Measurements from ENCODE around the gene PTPN7.

PTPN7 gene

GRCh38 chr1:202107801-202108731 lies 52.3 kb downstream of the PTPN7 start:
- Histone ChIP-seq H3K36me3 (ENCODE audit: control insufficient read depth, insufficient read depth, low read length) (no peaks in the 10 kb centered on the region), H3K4me1 (ENCODE audit: control insufficient read depth, insufficient read depth, low read length, poor library complexity, severe bottlenecking) (no peaks in the 10 kb centered on the region), H3K27ac (ENCODE audit: insufficient read depth, low read length, poor library complexity, severe bottlenecking) (no peak overlapping the region), H3K4me3 (ENCODE audit: insufficient read depth, low read depth, low read length, poor library complexity, severe bottlenecking) (no peak overlapping the region), H3K27me3 (replicated peaks; ENCODE audit: control insufficient read depth, insufficient read depth, low read length, poor library complexity, severe bottlenecking) (no peaks in the 10 kb centered on the region), H3K9me3 (ENCODE audit: control insufficient read depth, low read length) (no peaks in the 10 kb centered on the region)
- DNase-seq = no peak

GRCh38 chr1:202107321-202107761 lies 53.1 kb downstream of the PTPN7 start:
- DNase-seq = no peak
- H3K4me1 ChIP-seq (ENCODE audit: control insufficient read depth, insufficient read depth, low read length, poor library complexity, severe bottlenecking) = no peaks in the 10 kb centered on the region

DNA sequence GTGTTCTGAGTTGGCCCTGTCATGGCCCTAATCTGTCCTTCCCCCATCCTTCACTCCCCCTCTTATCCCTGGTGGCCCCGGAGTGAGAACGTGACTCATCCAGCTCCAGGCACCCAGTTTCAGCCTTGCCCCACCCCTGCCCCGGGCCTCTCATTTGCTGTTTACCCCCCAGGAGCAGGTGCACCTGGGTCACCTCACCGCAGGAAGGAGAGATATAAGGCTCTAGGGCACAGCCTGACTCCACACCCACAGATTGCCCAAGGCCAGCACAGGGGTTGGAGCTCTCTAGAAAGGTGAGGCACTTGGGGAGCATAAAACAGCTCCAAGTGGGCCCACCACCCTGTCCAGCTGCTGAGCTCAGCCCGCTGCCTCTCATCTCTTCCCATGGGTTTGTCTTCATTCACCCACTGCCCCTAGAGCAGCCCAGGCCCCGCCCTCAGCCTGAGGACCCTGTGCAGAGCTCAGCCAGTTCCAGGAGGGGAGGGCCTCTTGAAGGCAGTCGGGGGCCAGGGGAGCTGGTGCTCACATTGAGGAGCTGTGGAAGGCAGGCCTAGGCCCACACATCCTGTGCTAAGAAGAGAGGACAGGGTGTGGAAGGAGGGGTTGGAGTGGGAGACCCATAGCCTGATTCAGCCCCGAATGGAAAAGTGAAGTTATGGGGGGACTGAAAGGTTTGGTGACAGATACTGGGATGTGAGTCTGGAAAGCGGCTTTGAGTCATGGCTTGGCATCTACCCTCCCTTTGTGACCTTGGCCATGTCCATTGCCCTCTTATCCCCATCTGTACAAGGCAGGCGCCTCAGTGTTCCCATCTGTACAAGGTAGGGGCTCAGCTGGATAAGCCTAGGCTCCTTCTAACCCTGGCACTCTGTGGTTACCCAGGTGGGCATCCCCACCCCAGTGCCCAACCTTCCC lies 53.8 kb downstream of the PTPN7 start:
- DNase-seq = no peak
- Histone ChIP-seq H3K4me1 (ENCODE audit: control insufficient read depth, insufficient read depth, low read length, poor library complexity, severe bottlenecking) (no peaks in the 10 kb centered on the region), H3K9me3 (ENCODE audit: control insufficient read depth, low read length) (no peaks in the 10 kb centered on the region), H3K27me3 (replicated peaks; ENCODE audit: control insufficient read depth, insufficient read depth, low read length, poor library complexity, severe bottlenecking) (no peaks in the 10 kb centered on the region), H3K27ac (ENCODE audit: insufficient read depth, low read length, poor library complexity, severe bottlenecking) (no peak overlapping the region), H3K4me3 (ENCODE audit: insufficient read depth, low read depth, low read length, poor library complexity, severe bottlenecking) (no peak overlapping the region), H3K36me3 (ENCODE audit: control insufficient read depth, insufficient read depth, low read length) (no peaks in the 10 kb centered on the region)

More at GRCh38 chr1:202107321-202107761, 53.1 kb downstream of the PTPN7 start:
- Histone ChIP-seq H3K4me3 (ENCODE audit: insufficient read depth, low read depth, low read length, poor library complexity, severe bottlenecking) (no peak overlapping the region), H3K9me3 (ENCODE audit: control insufficient read depth, low read length) (no peaks in the 10 kb centered on the region), H3K27me3 (replicated peaks; ENCODE audit: control insufficient read depth, insufficient read depth, low read length, poor library complexity, severe bottlenecking) (no peaks in the 10 kb centered on the region), H3K36me3 (ENCODE audit: control insufficient read depth, insufficient read depth, low read length) (no peaks in the 10 kb centered on the region), H3K27ac (ENCODE audit: insufficient read depth, low read length, poor library complexity, severe bottlenecking) (no peak overlapping the region)

DNA sequence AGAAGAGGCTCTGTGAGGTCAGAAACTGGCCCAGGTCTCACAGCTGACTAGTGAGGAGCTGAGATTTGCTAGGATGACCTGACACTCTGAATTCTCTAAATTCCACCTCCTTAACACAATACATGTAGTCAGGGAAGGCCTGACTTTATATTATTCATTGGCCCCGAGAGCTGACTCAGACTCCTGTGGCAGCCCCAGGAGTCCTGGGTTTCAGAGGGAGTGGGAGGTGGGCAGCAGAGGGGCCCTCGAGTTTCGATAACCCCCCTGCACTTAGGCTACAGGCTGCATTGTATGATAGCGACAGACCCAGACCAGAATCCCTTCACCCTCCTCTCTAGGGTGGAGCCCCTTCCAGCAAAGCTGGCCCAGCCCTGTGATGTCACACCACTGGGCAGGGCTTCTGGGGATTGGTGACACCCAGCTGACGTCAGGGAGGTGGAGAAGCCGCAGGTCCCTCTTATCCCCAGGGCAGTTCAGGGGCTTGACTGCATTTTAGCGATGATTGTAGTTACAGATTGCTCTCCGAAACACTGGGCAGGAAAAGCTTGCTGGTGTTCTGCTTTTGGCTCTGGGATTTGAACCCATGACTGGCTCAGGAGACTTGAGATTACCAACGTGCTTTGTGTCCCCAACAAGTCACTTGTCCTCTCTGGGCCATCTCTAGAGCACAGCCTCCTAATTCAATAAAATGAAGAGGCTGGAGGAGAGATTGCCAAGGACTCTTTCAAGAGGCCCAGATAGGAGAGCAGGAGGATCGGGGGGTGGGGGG lies 54.6 kb downstream of the PTPN7 start:
- Histone ChIP-seq H3K27me3 (replicated peaks; ENCODE audit: control insufficient read depth, insufficient read depth, low read length, poor library complexity, severe bottlenecking) (no peaks in the 10 kb centered on the region), H3K4me1 (ENCODE audit: control insufficient read depth, insufficient read depth, low read length, poor library complexity, severe bottlenecking) (no peaks in the 10 kb centered on the region), H3K9me3 (ENCODE audit: control insufficient read depth, low read length) (no peaks in the 10 kb centered on the region), H3K27ac (ENCODE audit: insufficient read depth, low read length, poor library complexity, severe bottlenecking) (no peak overlapping the region), H3K36me3 (ENCODE audit: control insufficient read depth, insufficient read depth, low read length) (no peaks in the 10 kb centered on the region), H3K4me3 (ENCODE audit: insufficient read depth, low read depth, low read length, poor library complexity, severe bottlenecking) (no peak overlapping the region)
- no peak for DNase-seq

- Histone ChIP-seq H3K4me3 (ENCODE audit: insufficient read depth, low read depth, low read length, poor library complexity, severe bottlenecking) (no peak overlapping the region), H3K4me1 (ENCODE audit: control insufficient read depth, insufficient read depth, low read length, poor library complexity, severe bottlenecking) (no peaks in the 10 kb centered on the region), H3K27me3 (replicated peaks; ENCODE audit: control insufficient read depth, insufficient read depth, low read length, poor library complexity, severe bottlenecking) (no peaks in the 10 kb centered on the region), H3K36me3 (ENCODE audit: control insufficient read depth, insufficient read depth, low read length) (no peaks in the 10 kb centered on the region), H3K27ac (ENCODE audit: insufficient read depth, low read length, poor library complexity, severe bottlenecking) (no peak overlapping the region), H3K9me3 (ENCODE audit: control insufficient read depth, low read length) (no peaks in the 10 kb centered on the region)
- DNase-seq = no peak
These were observed 56.3 kb downstream of the PTPN7 start for GRCh38 chr1:202104073-202104472.

DNA sequence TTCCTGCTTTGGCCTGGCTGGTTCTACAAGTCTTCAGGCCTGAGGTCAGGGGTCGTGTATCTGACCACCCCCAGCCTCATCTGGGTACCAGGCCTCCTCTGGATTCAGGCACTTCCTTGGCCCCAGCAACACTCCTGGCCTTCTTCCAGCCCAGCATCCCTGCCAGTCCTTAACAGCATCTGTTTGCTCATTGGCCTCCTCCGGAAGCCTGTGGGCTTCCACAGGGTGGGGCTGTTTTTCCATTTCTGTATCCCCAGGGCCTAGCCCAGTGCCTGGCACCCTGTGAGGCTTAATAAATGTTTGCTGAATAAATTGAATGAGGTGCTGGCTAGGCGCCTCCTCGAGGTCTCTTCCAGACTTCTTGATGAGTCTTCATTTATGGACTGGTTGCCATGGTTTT lies 59.2 kb downstream of the PTPN7 start:
- Histone ChIP-seq H3K36me3 (ENCODE audit: control insufficient read depth, insufficient read depth, low read length) (no peaks in the 10 kb centered on the region), H3K27me3 (replicated peaks; ENCODE audit: control insufficient read depth, insufficient read depth, low read length, poor library complexity, severe bottlenecking) (no peaks in the 10 kb centered on the region), H3K27ac (ENCODE audit: insufficient read depth, low read length, poor library complexity, severe bottlenecking) (no peak overlapping the region), H3K9me3 (ENCODE audit: control insufficient read depth, low read length) (no peaks in the 10 kb centered on the region), H3K4me1 (ENCODE audit: control insufficient read depth, insufficient read depth, low read length, poor library complexity, severe bottlenecking) (no peaks in the 10 kb centered on the region), H3K4me3 (ENCODE audit: insufficient read depth, low read depth, low read length, poor library complexity, severe bottlenecking) (no peak overlapping the region)
- no peak for DNase-seq
